GM19324 (cell line): ENCODE data around the gene TRMT2A.

ENCODE experiments used
- ATAC-seq: cut with Tn5 transposase; IDR thresholded peaks from one replicate; pipeline ENCODE4 v1.9.1; 2021; ENCODE audit warnings: mild to moderate bottlenecking, moderate library complexity; ENCODE audit not compliant: unreplicated experiment, low FRiP score

TRMT2A gene

GRCh38 chr22:20123366-20124082 lies 6.5 kb upstream of the TRMT2A start:
- ATAC-seq, result no peak

- ATAC-seq, result no peak
These were observed 4.9 kb upstream of the TRMT2A start for GRCh38 chr22:20121856-20122415.

- no peak for ATAC-seq
These were observed 1.4 kb upstream of the TRMT2A start for GRCh38 chr22:20118300-20119020.

- ATAC-seq, result peak; percentile 12
These were observed 740 bp upstream of the TRMT2A start for GRCh38 chr22:20117633-20118299.

GRCh38 chr22:20116376-20116950 lies 563 bp downstream of the TRMT2A start:
- no peak for ATAC-seq

GRCh38 chr22:20115691-20116375 lies 1.2 kb downstream of the TRMT2A start, which contains the start of gene RANBP1:
Gene RANBP1, plus strand, starts transcription at chr22:20116104. Its CDS starts 81 bp downstream, at chr22:20116185.
- ATAC-seq, result no peak

- ATAC-seq, result no peak
These were observed 2.2 kb downstream of the TRMT2A start for GRCh38 chr22:20114506-20115475.

- no peak for ATAC-seq
These were observed 3.3 kb downstream of the TRMT2A start for GRCh38 chr22:20113551-20114310.

- ATAC-seq, result no peak
These were observed 4.2 kb downstream of the TRMT2A start for GRCh38 chr22:20112623-20113511.

GRCh38 chr22:20111689-20112622 lies 5.1 kb downstream of the TRMT2A start:
- no peak for ATAC-seq

- no peak for ATAC-seq
These were observed 5.9 kb downstream of the TRMT2A start for GRCh38 chr22:20111045-20111688.

- no peak for ATAC-seq
These were observed 6.6 kb downstream of the TRMT2A start for GRCh38 chr22:20110359-20110985.

- no peak for ATAC-seq
These were observed 7.3 kb downstream of the TRMT2A start for GRCh38 chr22:20109411-20110358.

- ATAC-seq, result no peak
These were observed 8.2 kb downstream of the TRMT2A start for GRCh38 chr22:20108757-20109230.
